Embryonic facial prominence (tissue), 1 donor: ENCODE measurements around the gene DRICH1.
"Not testable (repeated sequence)": the region's sequence is repeated elsewhere in the genome, so short reads cannot be mapped to it uniquely, and the experiment has no call there.

Experiments used
- DNase-seq: peaks from one replicate; pipeline ENCODE4 v3.0.0-alpha.2; 2016; ENCODE audit errors: extremely low spot score

Gene DRICH1

GRCh38 chr22:23649071-23649501 is 17.0 kb upstream of the DRICH1 start:
- DNase-seq: no peak

GRCh38 chr22:23646526-23646925 is 14.4 kb upstream of the DRICH1 start:
- not testable (repeated sequence) for DNase-seq

DNA sequence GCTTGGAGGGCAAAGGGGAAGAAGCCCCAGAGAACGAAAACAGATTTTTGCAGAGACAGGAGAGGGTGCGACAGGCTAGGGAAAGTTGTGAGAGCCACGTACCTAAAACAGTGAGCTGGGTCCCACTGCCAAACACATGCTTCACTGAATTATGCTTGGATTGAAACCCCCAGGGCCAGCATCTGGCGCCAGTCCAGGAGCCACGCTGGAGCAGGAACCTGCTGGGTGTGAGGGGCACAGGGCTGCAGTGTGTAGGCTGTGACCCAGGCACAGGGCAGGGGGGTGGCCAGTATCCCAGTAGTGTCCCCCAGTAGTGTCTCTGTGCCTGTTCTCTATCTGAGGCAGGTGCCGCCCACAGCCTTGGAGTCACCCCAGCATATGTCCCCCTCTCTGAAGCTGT is 8.1 kb upstream of the DRICH1 start:
- DNase-seq: not testable (repeated sequence)

DNA sequence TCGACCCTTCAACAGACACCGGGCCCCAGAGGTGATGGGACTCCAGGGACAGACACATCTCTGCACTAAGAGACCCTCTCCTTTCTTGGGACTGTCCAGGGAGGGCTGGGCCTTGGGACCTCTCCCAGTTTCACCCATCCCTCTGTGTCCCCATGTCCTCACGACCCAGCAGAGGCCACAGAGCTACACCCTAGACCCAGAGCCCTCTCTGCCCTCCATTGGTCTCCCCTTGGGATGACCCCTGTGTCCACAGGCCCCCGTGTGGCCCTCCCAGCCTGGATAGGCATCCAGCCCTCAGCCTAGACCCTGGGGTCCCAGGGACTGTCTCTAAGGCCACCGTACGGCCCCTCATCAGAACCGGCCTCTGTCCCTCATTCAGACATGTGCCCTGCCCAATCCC is 7.5 kb upstream of the DRICH1 start:
- DNase-seq: no peak

GRCh38 chr22:23638611-23639010 is 6.5 kb upstream of the DRICH1 start:
- no peak for DNase-seq

- not testable (repeated sequence) for DNase-seq
These were observed 3.2 kb upstream of the DRICH1 start for GRCh38 chr22:23635291-23635690.

- not testable (repeated sequence) for DNase-seq
These were observed 3.9 kb downstream of the DRICH1 start for GRCh38 chr22:23628056-23628743.

DNA sequence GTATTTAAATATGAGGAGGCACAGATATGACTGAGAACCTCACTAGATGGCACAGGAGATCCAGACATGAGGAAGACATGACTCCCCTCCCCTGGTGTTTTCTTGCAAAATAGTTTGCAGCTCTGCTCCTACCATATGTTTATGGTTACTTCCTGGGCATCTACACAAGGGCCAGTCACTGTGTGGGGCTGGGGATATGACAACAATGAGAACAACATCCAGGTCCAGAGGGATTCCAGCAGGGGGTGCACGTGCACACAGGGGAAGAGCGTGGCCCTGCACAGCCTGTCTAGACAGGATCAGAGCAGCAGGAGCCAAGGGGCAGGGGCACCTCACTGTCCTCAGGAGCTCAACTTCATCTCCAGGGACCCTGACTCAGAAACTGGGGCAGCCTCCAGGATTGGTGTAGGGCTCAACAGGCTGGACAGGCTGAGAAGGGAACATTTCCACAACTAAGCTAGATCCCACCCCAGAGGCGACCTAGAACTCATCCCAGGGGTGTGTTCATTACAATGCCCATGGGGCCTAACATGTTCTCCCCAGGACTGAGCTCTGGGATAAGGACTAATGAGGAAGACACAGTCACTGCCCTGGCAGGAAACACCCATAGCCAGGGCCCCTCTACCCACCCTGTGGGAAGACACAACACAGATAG is 4.6 kb downstream of the DRICH1 start:
- DNase-seq: not testable (repeated sequence)

DNA sequence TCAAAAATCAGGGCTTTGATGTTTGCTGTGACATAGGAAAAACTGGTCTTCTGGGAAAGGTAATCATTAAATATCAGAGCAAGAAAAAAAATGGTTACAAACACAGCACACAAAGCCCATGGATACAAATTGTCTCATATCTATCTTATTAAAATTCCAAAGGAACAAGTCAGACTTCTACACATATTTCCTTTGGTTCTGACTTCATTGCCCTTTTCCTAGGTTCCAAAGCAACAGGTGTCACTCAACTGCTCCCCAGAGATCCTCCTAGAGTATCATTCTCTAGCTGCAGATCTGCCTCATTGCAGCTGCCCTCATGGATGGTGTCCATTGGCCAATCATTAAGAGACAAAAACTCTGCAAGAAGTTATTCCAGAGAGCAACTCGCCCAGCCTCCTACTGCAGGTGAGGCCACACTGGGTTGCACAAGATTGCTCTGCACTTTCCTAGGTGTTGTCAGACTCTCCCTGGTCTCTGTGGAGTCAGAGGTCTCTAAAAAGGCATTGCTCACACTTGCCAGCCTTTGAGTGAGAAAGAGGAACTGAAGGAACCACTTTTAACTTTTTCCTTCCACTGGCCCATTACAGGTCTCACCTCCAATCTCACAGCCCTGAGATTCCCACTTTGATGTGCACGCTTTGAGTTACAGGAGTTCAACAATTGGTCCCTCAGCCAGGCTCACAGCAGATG is 5.7 kb downstream of the DRICH1 start:
- DNase-seq: no peak

DNA sequence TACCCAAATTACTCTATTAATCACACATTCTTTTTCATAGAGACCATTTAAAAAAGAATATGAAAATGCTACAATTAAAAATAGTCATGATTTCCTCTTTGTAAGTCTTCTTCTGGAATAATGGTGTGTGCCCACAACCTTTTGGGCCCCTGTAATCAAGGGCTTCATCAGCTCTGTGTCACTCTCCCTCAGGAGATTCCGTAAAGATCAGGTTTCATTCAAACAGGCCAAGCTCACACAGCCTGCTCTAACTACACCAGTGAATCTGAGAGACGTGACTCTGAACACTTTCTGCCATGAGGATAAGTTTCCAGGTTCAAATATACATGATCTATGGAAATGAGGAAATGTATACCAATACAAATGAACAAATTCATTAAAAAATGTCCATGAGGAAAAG is 9.5 kb downstream of the DRICH1 start:
- no peak for DNase-seq

- not testable (repeated sequence) for DNase-seq
These were observed 10.2 kb downstream of the DRICH1 start for GRCh38 chr22:23621916-23622315.

GRCh38 chr22:23621082-23621780 is 10.9 kb downstream of the DRICH1 start:
- DNase-seq: no peak

DNA sequence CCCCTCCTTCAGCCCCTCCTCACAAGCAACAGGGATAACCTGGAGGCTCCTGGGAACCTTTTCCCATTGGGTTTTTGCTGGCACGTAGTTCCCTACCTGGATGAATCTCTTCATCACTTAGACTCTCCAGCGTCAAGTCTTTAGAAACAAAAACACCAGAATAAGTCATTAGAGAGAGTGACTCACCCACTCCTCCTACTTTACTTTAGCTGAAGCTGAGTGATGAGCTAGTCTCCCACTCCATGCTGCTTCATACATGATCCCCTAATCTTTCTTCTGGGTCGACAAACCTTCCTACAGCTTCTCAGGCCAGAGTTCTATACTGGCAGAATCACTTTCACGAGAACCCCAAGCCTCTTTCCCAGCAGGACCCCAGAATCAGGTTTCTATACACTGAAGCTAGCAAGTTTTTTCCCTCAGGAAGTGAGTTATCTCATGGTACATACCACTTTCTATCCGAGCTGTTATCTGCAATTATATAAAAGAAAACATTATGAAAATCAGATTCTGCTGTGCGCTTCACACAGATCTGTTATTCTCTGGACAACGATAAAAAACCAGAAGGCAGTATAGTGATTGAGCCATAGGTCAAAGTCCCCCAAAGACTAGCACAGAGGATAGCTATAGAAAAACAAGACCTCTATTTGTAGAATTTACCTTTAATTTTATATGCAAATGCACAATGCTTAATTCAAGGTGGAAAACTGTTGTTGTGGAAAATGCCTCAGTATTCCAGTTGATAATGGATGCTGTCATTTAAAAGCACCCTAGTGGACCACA is 18.7 kb downstream of the DRICH1 start:
- DNase-seq: no peak

DNA sequence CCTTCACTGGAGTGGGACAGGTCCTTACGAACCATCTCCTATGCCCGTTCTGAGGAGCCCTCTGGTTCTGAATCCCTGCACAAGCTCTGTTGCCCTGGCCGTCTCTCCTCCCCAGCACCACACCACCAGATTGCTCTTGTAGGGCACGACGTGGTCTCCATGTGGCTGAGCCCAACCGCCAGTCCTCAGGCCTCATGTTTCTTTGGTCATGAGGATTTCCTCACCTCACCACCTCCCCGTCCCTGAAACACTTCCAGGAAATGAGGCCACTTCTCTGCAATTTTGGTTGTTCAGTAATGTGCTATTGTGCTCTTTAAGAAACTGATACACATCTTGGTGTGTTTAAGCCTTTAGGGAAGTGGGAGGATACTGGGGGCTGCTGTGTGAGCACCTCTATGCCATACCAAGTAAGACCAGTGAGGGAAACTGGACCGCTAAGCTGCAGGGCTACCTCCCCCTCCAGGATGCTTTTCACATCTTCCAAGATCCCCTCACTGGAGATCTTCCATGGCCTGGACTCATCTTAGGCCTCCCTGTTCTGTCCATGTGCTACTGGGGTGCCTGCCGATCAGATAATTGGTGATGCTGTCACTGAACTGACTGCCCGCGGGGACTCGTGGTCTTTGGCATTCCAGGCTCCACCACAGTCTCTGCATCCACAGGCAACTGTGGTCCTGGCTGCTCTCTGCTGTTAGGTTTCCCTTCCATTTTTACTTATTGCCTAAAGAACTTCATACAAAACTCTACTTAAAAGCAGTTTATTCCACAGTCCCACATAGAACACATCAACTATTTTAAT is 21.9 kb downstream of the DRICH1 start:
- no peak for DNase-seq

DNA sequence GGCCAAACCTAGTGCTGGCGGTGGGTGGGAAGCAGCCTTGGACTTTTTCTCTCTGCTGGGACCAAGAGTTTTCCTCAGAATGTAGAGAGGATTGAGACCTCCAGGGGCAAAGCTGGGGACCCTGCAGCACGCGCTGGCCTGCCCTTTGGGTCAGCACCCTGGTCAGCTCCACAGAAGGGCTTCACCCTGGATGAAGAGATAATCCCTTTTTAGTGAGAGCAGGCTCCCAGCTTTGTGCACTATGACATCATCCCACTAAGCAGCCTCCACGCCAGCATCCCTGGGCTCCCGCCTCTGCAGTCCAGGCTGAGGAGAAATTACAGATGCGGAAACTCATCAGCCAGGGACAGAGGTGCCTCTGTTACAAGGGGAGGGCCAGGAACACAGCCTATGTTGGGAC is 23.5 kb downstream of the DRICH1 start:
- DNase-seq: no peak

DNA sequence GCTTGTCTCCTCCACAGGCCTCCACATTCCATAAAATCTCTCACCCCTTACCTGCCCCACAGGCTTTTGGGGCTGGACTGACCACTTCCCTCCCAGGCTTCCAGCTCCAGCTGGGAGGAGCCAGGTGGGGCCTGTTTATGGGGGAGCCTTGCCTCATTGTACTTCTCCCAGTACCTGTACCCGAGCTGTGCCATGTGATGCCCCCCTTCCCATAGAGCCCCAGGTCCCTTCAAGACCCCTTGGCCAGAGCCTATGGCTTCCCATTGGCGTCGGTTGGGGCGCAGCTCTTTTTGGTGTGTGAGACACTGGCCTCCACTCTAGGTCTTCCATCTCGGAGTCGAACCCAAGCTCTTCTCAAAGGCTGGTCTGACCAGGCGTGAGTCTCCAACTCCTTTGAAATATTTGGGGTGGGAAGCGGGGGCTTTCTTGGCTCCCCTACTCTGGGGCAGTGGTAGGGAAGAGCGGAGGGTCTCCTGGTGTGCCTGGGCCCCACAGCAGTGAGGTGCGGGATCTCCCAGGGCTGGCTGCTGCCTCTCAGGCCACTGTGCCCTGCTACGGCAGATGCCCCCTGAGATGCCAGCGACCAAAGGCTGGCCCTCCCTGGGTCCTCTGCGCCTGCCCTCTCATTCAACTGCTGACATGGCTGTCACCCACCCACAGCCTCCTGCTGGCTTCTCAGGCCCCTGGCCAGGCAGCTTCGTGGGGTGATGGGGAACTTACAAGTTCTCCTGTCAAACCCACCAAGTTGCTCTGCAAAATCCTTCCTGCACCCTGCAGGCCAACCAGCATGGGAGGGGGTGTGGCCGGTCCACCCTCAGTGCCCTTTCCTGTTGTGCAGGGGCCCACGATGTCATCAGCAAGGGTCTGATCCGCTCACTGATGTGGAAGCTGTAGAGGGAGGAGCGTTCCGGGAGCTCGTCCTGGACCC is 25.7 kb downstream of the DRICH1 start:
- DNase-seq: no peak

GRCh38 chr22:23604939-23605712 is 27.0 kb downstream of the DRICH1 start:
- DNase-seq: no peak

DNA sequence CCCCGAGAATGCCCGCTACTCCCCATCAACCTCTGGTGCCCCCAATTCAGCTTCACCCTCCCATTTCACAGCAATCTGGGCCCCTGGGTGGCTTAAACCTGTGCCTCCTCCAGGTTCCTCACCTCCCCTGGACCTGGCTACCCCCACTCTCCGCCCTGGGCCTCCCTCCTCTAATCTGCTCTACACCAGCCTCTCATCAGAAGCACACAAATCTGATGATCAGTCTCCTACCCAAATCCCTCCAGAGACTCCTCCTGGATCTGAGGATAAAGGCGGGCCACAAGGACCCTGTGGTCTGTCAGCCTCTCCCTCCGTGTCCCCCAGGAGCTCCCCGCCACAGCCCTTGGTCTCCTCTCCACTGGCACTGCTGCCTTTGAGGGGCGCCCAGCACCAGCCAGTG is 28.9 kb downstream of the DRICH1 start:
- DNase-seq: no peak
